Endothelial cell of umbilical vein (primary cell): ENCODE data around the gene SLC8A2. TPM values are rescaled to one million over a fixed set of nuclear protein-coding genes. Genes with fewer than 3 reads are reported as not detected.

Experiments
- BruUV-seq: library from RNA; stranded (reverse); fragments of 400-500 nt; replicated peaks from 2 replicates; lab custom pipeline; 2021; lab: Mats Ljungman, UMichigan
- CTCF ChIA-PET: fragments of 300-600, 350-600 bp; sonication (Branson Sonifier 250); formaldehyde crosslinking; loops from one replicate; lab custom pipeline; 2021; ENCODE audit warnings: antibody characterized with exemption, inconsistent platforms; lab: Charles Lee
- POLR2A ChIA-PET: fragments of 300-600, 350-600 bp; sonication (Branson Sonifier 250); formaldehyde crosslinking; loops from one replicate; lab custom pipeline; 2021; ENCODE audit warnings: antibody characterized with exemption, inconsistent platforms; lab: Charles Lee
- DNase-seq: peaks from one replicate; pipeline ENCODE4 v3.0.0-alpha.2; 2011; ENCODE audit warnings: low read depth, low spot score
- FAIRE-seq: peaks from 2 replicates; lab custom pipeline; 2011; peaks lifted over from hg19 to GRCh38; lab: Jason Lieb, UNC
- H2AFZ ChIP-seq: 2 replicates; pipeline ENCODE4 v1.6.0; 2012; ENCODE audit warnings: low read depth, low read length, control low read depth, inconsistent platforms
- H3K27ac ChIP-seq: 2 replicates; pipeline ENCODE4 v1.5.1; 2011; ENCODE audit warnings: low read depth, mild to moderate bottlenecking, control low read depth, low read length, moderate library complexity; ENCODE audit not compliant: insufficient read depth
- H3K27me3 ChIP-seq, 2 experiments: 2 replicates each; pipeline versions ENCODE4 v1.6.0 to v1.6.1; 2011; ENCODE audit warnings: low read length in 2 of 2, mixed read lengths in 1 of 2; ENCODE audit not compliant: control insufficient read depth in 2 of 2, insufficient read depth in 2 of 2
- H3K36me3 ChIP-seq, 2 experiments: 2 replicates in 1 of 2; 3 replicates in 1 of 2; pipeline ENCODE4 v1.5.1; 2011; ENCODE audit warnings: low read length in 2 of 2, mild to moderate bottlenecking in 1 of 2, moderate library complexity in 1 of 2; ENCODE audit not compliant: control insufficient read depth in 2 of 2, insufficient read depth in 2 of 2; ENCODE audit errors: extremely low read depth in 1 of 2
- H3K4me1 ChIP-seq: 3 replicates; pipeline ENCODE4 v1.5.1; 2011; ENCODE audit warnings: mild to moderate bottlenecking, low read length; ENCODE audit not compliant: control insufficient read depth, insufficient read depth; ENCODE audit errors: extremely low read depth
- H3K4me2 ChIP-seq: 2 replicates; pipeline ENCODE4 v1.6.1; 2011; ENCODE audit warnings: low read length, control low read depth, mixed read lengths; ENCODE audit not compliant: insufficient read depth
- H3K4me3 ChIP-seq, 3 experiments: fragments of 200-600 bp in 1 of 3; sonication (generic), shearing (Covaris generic) in 1 of 3; replicated peaks in 1 of 3; 2 replicates each; pipeline ENCODE4 v1.5.1; 2011 to 2016; ENCODE audit warnings: control low read depth in 3 of 3, low read length in 3 of 3, mild to moderate bottlenecking in 2 of 3, inconsistent platforms in 1 of 3, low read depth in 1 of 3, moderate library complexity in 1 of 3; ENCODE audit not compliant: insufficient read depth in 1 of 3
- H3K79me2 ChIP-seq: 2 replicates; pipeline ENCODE4 v1.6.0; 2012; ENCODE audit warnings: low read length, inconsistent platforms; ENCODE audit not compliant: control insufficient read depth, insufficient read depth
- H3K9ac ChIP-seq: replicated peaks from 2 replicates; pipeline ENCODE3; 2011; ENCODE audit warnings: low read length, control low read depth; ENCODE audit not compliant: insufficient read depth; ENCODE audit errors: extremely low read depth
- H3K9me1 ChIP-seq: replicated peaks from 3 replicates; pipeline ENCODE4 v1.6.0; 2011; ENCODE audit warnings: mild to moderate bottlenecking, low read length; ENCODE audit not compliant: control insufficient read depth, insufficient read depth; ENCODE audit errors: extremely low read depth
- H3K9me3 ChIP-seq: replicated peaks from 2 replicates; pipeline ENCODE4 v1.5.1; 2012; ENCODE audit warnings: low read length, inconsistent platforms; ENCODE audit not compliant: control insufficient read depth, insufficient read depth
- H4K20me1 ChIP-seq: replicated peaks from 2 replicates; pipeline ENCODE3; 2011; ENCODE audit warnings: mild to moderate bottlenecking, low read length; ENCODE audit not compliant: control insufficient read depth, insufficient read depth; ENCODE audit errors: extremely low read depth
- EZH2 ChIP-seq: IDR thresholded peaks from 2 replicates; pipeline ENCODE4 v1.6.1; 2012; ENCODE audit warnings: borderline replicate concordance, low read depth, mild to moderate bottlenecking, moderate library complexity, low read length, inconsistent platforms; ENCODE audit not compliant: severe bottlenecking
- FOS ChIP-seq: IDR thresholded peaks from 2 replicates; pipeline ENCODE4 v1.6.1; 2011; ENCODE audit warnings: mild to moderate bottlenecking, low read length, moderate library complexity, borderline replicate concordance; ENCODE audit not compliant: insufficient read depth
- GATA2 ChIP-seq: IDR thresholded peaks from 2 replicates; pipeline ENCODE4 v1.7.0; 2011; ENCODE audit warnings: low read depth, mild to moderate bottlenecking, moderate library complexity, mixed read lengths, low read length; ENCODE audit not compliant: insufficient read length, insufficient read depth
- JUN ChIP-seq: IDR thresholded peaks from 2 replicates; pipeline ENCODE4 v1.6.1; 2011; ENCODE audit warnings: borderline replicate concordance, low read depth; ENCODE audit not compliant: insufficient read length, insufficient read depth
- MYC ChIP-seq: IDR thresholded peaks from one replicate; pipeline ENCODE4 v1.6.1; 2011; ENCODE audit warnings: mild to moderate bottlenecking, low read depth, low read length
- POLR2A ChIP-seq: IDR thresholded peaks from 2 replicates; pipeline ENCODE4 v1.6.1; 2012; ENCODE audit warnings: low read depth, mild to moderate bottlenecking, control low read depth, low read length
- dilution Hi-C: fragments of 300-500 bp; cut with MboI; formaldehyde crosslinking; loops from one replicate; pipeline ENCODE4 v1.15.0; 2019; ENCODE audit warnings: low sequenced_read_pairs; ENCODE audit not compliant: extremely low pct_ligation_motif_present
- intact Hi-C: fragments of 100-400 bp; cut with micrococcal nuclease; formaldehyde crosslinking; loops from one replicate; pipeline ENCODE4 v1.10.0; 2022
- polyA plus RNA-seq, 4 experiments: library from polyadenylated mRNA; depleted of rRNA in 3 of 4; stranded (reverse) in 3 of 4; unstranded in 1 of 4; fragments of >200 nt; gene quantifications; 2 replicates each; pipeline versions ENCODE4 v1.2.1 to v1.2.3, GENCODE V29; 2011 to 2012; ENCODE audit warnings: missing spikeins in 1 of 4
- total RNA-seq: library from RNA; stranded (reverse); gene quantifications from 2 replicates; pipeline ENCODE4 v1.2.3, GENCODE V29; 2021
- TF ChIP-seq, protein P1 (sequence below): IDR thresholded peaks from 2 replicates; pipeline ENCODE4 v1.6.1; 2011; ENCODE audit not compliant: insufficient read depth, insufficient read length

The SLC8A2 gene
- total and polyA plus RNA-seq, 2 donors (not counting 3 experiments of a cell fraction or from before 2014, with no cell fraction given) = not detected

DNA sequence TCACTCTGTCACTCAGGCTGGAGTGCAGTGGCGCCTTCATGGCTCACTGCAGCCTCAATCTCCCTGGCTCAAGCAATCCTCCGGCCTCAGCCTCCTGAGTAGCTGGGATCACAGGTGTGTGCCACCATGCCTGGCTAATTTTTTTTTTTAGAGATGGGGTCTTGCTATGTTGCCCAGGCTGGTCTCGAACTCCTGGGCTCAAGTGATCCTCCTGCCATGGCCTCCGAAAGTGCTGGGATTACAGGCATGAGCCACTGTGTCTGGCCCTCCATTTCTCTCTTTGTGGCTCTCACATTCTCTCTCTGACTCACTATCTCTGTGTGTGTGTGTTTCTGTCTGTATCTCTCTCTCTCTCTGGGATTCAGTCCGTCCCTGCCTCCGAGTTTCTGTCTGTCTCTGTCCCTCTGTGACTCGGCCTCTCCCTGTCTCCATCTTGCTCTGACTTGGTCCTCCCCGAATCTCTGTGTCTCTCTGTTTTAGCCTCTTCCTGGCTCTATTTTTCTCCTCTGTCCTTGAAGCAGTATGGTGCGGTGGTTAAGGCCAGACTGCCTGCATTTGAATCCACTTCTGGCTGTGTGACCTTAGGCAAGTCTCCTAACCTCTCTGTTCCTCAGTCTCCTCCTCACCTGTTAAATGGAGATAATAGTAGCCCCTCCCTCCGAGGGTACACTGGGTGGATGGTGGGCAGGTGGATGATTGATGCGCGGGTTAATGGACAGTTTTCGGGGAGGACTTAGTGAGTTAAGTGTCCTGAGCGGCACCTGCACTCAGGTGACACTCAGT, 63.3 kb downstream of the SLC8A2 start:
- H3K79me2 ChIP-seq = no peaks in the 10 kb centered on the region
- CTCF ChIA-PET = no interaction called here
- H3K9me1 ChIP-seq = no peaks in the 10 kb centered on the region
- TF ChIP-seq GATA2 = no peak
- TF ChIP-seq, protein P1, sequence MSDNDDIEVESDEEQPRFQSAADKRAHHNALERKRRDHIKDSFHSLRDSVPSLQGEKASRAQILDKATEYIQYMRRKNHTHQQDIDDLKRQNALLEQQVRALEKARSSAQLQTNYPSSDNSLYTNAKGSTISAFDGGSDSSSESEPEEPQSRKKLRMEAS = no peak
- POLR2A ChIA-PET = no interaction called here
- FAIRE-seq = no peak
- no peak overlapping the region for H3K27ac ChIP-seq
- no peaks in the 10 kb centered on the region for H3K4me1 ChIP-seq
- peaks cover 0 to 6% of the 10 kb centered on the region in 2 experiments for H3K27me3 ChIP-seq
- no peaks in the 10 kb centered on the region for H3K9me3 ChIP-seq
- intact Hi-C loops (no loop called here), dilution Hi-C loops (no loop called here)
- no peak overlapping the region for H3K4me3 ChIP-seq
- no peak overlapping the region for H2AFZ ChIP-seq
- no peak overlapping the region for H3K4me2 ChIP-seq
- no peak for DNase-seq
- BruUV-seq = no TSS peak
- H3K36me3 ChIP-seq = no peaks in the 10 kb centered on the region
- no peaks in the 10 kb centered on the region for H4K20me1 ChIP-seq
- no peak overlapping the region for H3K9ac ChIP-seq

DNA sequence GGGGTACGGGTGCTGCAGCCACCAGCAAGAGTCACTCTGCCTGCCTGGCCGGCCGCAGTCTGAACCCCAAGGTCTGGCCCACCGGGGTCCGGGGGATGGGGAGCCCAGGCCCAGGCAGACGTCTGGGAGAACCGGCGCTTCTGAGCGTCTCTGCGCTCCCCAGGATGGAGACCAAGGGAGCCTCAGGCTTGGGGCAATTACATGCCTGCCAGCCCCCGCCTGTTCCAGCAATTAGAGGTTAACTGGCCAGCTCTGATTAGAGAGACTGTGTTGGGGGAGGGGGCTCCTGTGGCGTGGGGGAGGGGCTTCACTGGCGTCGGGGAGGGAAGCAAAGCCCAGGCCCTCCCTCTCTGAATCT, 64.3 kb downstream of the SLC8A2 start:
- Histone ChIP-seq H3K9me1 (no peaks in the 10 kb centered on the region), H3K9me3 (no peaks in the 10 kb centered on the region), H3K27me3 (peaks cover 0 to 6% of the 10 kb centered on the region in 2 experiments), H2AFZ (no peak overlapping the region), H4K20me1 (no peaks in the 10 kb centered on the region), H3K79me2 (no peaks in the 10 kb centered on the region), H3K9ac (no peak overlapping the region), H3K4me2 (no peak overlapping the region), H3K4me3 (no peak overlapping the region), H3K4me1 (no peaks in the 10 kb centered on the region), H3K27ac (no peak overlapping the region), H3K36me3 (no peaks in the 10 kb centered on the region)
- no peak for FAIRE-seq
- ChIA-PET POLR2A (no interaction called here), CTCF (no interaction called here)
- no peak for TF ChIP-seq POLR2A
- no peak for TF ChIP-seq EZH2
- TF ChIP-seq MYC = no peak
- no peak for TF ChIP-seq FOS
- no peak for TF ChIP-seq JUN
- dilution Hi-C loops (no loop called here), intact Hi-C loops (no loop called here)
- no peak for DNase-seq
- BruUV-seq = no TSS peak
